GM19240 (cell line): ENCODE results near the gene HSF2BP.
"Not testable (repeated sequence)": the region's sequence is repeated elsewhere in the genome, so short reads cannot be mapped to it uniquely, and the experiment has no call there.

Source experiments
- DNase-seq: peaks from one replicate; pipeline ENCODE4 v3.0.0; 2011; ENCODE audit warnings: low spot score; ENCODE audit not compliant: insufficient read length

The HSF2BP gene

DNA sequence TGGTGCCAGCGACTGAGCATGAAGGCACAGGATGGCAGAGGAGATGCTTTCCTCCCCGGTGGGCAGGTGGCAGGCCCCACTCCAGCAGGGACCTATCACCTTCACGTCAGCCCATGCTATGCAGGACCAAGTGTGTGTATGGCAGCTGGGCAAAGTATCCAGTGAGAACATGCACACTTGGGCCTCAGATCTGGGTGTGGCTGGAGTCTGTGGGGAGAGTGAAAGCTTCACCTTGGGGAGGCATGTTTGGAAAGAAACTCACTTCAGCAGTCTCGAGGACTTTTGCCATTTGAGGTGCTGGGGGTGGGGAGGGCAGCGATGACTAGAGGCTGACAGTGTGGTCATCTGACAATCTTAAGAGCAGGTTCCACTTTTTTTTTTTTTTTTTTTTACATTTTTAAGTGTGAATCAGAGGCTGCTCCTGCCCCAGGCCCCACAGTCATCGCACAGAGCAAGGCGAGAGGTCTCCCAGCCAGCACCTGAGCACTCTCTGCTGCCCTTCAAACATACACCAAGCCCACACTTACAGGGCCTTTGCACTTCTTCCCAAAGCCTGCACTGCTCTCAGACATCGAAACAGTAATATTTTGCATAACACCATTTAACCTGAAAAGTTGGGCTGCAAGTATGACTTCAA lies 136.7 kb downstream of the HSF2BP start:
- not testable (repeated sequence) for DNase-seq

DNA sequence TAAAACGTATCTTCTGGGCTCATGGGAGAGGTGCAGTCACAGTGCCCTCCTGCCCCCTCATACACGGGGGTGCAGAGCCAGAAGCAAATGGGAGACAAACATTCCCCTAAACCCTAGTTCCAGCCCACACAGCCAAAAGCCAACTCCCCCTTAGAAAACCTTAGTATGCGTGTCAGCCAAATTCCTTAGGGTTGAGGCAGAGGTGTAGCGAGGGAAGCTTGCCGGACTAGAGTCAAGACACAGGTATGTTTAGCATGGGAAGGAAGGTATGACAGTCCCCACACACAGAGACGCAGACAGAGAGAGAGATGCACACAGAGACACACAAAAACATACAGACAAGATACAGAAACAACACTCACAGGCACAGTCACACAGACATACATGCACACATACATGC lies 141.6 kb downstream of the HSF2BP start:
- DNase-seq: not testable (repeated sequence)

GRCh38 chr21:43516860-43517627 lies 142.2 kb downstream of the HSF2BP start:
- not testable (repeated sequence) for DNase-seq

DNA sequence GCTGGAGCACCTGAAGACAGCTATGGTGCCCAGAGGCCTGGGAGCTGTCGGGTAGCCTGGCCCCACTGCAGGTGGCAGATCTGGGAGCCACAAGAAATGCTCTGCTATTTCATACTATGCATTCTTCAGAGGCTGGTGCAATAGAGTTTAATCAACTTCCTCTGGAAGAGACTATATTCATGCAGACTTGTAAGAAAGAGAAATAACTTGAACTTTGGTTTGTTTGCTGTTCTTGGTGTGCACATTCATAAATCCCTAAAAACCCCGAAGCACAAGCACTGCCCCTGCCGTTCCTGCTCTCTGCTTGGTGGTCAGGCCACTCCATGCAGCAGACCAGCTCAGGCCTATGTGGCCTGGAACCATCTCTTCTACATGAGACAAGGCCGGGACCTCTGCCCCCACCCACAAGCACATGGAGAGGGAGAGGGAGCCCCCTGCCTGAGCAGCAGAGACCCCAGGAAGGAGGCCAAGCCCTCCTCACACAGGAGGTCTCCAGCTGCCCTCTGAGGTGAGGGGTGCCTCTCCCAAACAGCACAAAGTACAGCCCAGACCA lies 142.9 kb downstream of the HSF2BP start:
- not testable (repeated sequence) for DNase-seq

DNA sequence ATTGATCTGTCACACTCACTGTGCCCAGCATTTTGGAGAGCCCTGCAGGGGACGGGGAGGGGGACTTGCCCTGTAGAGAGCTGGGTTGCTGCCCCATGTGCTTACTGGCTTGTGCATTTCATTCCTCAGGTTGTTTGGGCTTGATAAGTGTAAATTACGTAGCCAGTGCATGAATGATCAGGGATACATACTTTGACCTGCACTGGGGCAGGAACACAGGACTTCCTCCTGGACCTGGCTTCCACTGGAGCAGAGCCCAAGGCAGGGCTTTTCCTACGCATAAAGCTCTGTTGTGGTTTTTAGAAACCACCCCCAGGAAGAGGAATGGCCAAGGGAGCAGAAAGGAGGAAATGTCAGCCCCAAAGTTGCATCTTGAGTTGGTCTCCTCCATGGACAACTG lies 144.5 kb downstream of the HSF2BP start:
- DNase-seq: not testable (repeated sequence)

GRCh38 chr21:43513023-43513422 lies 146.3 kb downstream of the HSF2BP start:
- DNase-seq: not testable (repeated sequence)

DNA sequence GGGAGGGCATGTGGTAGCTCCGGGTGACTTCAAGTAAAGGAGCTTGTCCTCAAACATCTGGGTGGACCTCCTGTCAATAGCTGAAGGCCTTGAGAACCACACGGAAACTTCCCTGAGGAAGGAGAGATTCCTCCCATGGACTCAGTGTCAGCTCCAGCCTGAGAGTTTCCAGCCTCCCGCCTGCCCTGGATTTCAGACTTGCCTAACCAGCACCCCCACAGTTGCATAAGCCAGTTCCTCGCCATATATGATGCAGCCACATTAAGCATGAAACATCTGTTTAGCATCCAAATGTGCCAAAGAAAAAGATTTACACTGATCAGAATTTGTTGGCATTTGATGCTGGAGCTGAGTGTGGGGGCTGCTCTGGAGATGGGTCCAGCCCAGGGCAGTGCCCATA lies 148.1 kb downstream of the HSF2BP start:
- DNase-seq: not testable (repeated sequence)

GRCh38 chr21:43510669-43511068 lies 148.6 kb downstream of the HSF2BP start:
- DNase-seq: not testable (repeated sequence)

DNA sequence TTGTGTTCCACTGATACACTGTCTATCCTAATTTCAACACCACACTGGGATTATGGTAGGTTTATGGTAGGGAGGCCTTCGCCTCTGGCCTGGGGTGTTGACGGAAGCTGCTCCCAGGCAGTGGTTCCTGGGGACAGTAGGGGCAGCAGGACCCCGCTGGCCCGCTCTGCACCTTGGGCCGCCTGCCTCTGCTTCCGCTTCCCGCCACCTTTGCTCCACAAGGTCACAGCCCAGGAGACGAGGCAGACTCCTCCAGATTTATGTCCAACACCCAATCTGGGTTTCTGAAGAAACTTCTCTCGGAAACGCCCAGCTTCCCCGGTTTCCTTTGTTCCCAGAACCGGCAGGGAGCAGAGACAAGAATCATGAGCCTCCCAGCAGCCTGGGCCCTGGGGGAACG lies 155.4 kb downstream of the HSF2BP start:
- DNase-seq: not testable (repeated sequence)

GRCh38 chr21:43503075-43503750 lies 156.1 kb downstream of the HSF2BP start:
- DNase-seq: not testable (repeated sequence)

- not testable (repeated sequence) for DNase-seq
Measured at GRCh38 chr21:43502407-43503071, 156.7 kb downstream of the HSF2BP start.

- not testable (repeated sequence) for DNase-seq
Measured at GRCh38 chr21:43498924-43499323, 160.4 kb downstream of the HSF2BP start.

DNA sequence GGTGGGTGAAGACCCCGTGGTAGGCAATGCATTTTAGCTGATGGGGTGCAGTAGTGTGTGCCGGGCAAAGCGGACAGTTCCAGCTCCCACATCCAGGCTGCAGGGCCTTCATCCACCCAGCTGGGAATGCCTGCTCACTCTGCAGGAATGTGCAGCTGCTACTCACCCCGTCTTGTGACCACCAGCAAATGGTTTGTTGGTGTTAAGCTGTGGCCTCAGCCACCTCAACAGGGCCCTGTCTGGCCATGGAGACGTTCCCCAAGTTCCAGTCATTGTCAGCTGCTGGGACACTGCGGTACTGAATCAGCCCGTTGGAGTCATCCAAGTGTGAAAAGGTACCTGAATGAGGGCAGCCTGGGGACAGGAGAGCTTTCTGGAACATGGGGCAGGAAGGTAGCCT lies 161.2 kb downstream of the HSF2BP start:
- DNase-seq: not testable (repeated sequence)

GRCh38 chr21:43494279-43495012 lies 164.8 kb downstream of the HSF2BP start:
- DNase-seq: not testable (repeated sequence)

DNA sequence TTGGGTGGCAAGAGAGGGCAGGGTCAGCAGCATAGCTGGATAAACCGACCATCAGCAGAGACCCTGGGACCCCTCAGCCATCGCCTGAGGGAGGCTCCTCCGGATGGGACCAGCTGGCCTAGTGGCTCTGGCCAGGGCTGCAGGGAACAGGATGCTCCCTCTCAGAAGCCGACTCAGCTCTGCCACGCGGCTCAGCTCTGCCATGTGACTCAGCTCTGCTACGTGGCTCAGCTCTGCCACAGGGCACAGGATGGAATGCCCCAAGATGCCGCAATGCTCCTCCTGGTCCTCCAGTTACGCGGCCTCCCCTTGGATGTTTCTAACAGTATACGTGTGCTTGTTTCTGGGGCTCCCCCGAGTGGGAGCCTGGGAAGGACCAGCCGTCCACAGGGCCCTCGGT lies 165.8 kb downstream of the HSF2BP start:
- DNase-seq: not testable (repeated sequence)

- DNase-seq: not testable (repeated sequence)
Measured at GRCh38 chr21:43488235-43488634, 171.1 kb downstream of the HSF2BP start.

- not testable (repeated sequence) for DNase-seq
Measured at GRCh38 chr21:43486051-43486450, 173.2 kb downstream of the HSF2BP start.

GRCh38 chr21:43485016-43485415 lies 174.3 kb downstream of the HSF2BP start:
- DNase-seq: not testable (repeated sequence)

DNA sequence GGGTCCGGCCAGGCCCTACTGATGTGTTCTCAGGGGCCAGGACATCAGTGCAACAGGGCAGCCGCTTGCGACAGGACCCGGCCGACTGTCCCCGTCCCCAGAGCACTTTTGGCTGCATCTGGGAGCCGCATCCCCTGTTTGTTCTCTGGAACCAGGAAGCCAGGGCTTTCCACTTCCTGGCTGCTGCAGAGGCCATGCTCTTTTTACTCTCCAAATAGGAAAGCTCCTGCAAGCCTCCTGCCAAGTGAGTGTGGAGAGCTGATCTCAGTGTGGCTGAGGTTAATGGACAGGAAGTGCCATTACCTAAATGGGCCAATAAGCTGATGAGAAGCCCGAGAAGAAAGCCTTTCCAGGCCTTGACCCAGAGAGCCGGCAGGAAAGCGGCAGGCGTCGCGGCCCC lies 180.1 kb downstream of the HSF2BP start:
- not testable (repeated sequence) for DNase-seq
